DND-41 (cell line): ENCODE results near the gene RPP25L.

Experiments
- CTCF ChIP-seq: IDR thresholded peaks from 2 replicates; pipeline ENCODE4 v1.5.1; 2012; ENCODE audit warnings: borderline replicate concordance, low read length, moderate library complexity, mild to moderate bottlenecking; ENCODE audit not compliant: poor library complexity, severe bottlenecking; ENCODE audit errors: extremely low read depth
- EZH2 ChIP-seq: IDR thresholded peaks from 3 replicates; pipeline ENCODE4 v1.6.1; 2012; ENCODE audit warnings: borderline replicate concordance, low read depth, mild to moderate bottlenecking, moderate library complexity, low read length, inconsistent platforms; ENCODE audit not compliant: severe bottlenecking

GRCh38 chr9:34566972-34567371 is 44.9 kb downstream of the RPP25L start:
- no peak for TF ChIP-seq EZH2
- no peak for TF ChIP-seq CTCF
